ENCODE results near the gene ZW10. TPM values are rescaled to one million over a fixed set of nuclear protein-coding genes. Genes with fewer than 3 reads are reported as not detected.
A peak's percentile ranks its signal among the peaks of the same experiment; 100 is the strongest.

Gene ZW10
- total RNA-seq, 1 experiment from 2014 or later, result 26.0 TPM

DNA sequence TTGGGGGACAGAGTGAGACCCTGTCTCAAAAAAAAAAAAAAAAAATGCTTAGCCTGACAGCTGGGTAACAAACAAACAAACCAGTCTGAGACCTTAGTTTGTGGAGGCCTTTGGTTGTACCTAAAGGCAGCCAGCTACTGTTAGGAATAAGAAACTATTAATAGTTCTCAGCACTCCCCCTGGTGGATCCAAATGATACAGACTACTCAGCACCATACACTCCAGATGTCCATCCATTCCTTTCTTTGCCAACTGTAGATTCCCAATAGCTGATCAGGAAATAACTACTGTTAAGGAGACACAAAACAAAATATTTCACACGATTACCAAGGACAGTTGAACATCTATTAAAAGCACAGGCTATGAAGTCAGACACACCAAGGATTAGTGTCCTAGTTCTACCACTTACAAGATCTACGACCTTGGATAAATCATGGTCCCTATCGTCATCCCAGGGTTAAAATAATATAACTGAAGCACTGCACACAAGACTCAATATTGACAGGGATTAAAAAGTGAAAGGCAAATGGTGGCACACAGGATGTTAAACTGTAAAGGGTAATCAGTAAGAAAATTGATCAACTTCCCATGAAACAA is 23.3 kb upstream of the ZW10 start:
- DNase-seq, result no peak
- H3K9ac ChIP-seq (ENCODE audit: extremely low read depth, insufficient read length, low read length), result no peak overlapping the region
- H3K36me3 Mint-ChIP-seq (ENCODE audit: insufficient read depth in 1 of 3, low read depth in 3 of 3), result peaks cover 31 to 61% (median 38%) of the 10 kb centered on the region in 3 experiments

More for the DNA sequence above, 23.3 kb upstream of the ZW10 start:
- H3K27me3 ChIP-seq (ENCODE audit: insufficient read depth, low read length), result no peaks in the 10 kb centered on the region
- no peak overlapping the region for H3T11ph ChIP-seq (ENCODE audit: low read length)
- H3K9me3 ChIP-seq (ENCODE audit: control insufficient read depth, low read depth, low read length), result no peaks in the 10 kb centered on the region
- H3K79me2 ChIP-seq (ENCODE audit: insufficient read depth, low read length), result no peaks in the 10 kb centered on the region
- no peaks in the 10 kb centered on the region for H3K4me1 Mint-ChIP-seq
- H3K23ac ChIP-seq (ENCODE audit: insufficient read length, low read depth, low read length), result no peak overlapping the region
- no peak overlapping the region for H2BK12ac ChIP-seq (ENCODE audit: insufficient read length, low read depth, low read length)
- H2AFZ ChIP-seq (ENCODE audit: low read length), result no peak overlapping the region
- H3K56ac ChIP-seq (ENCODE audit: insufficient read length, low read depth, low read length), result no peak overlapping the region
- no peak overlapping the region for H3K4me3 Mint-ChIP-seq
- no peak overlapping the region for H3K27ac Mint-ChIP-seq
- no peaks in the 10 kb centered on the region for H3K4me1 ChIP-seq (ENCODE audit: insufficient read depth, low read length)
- no peak overlapping the region for H2BK20ac ChIP-seq (ENCODE audit: low read depth, low read length, poor library complexity, severe bottlenecking)
- no peak overlapping the region for H3K27ac ChIP-seq (ENCODE audit: insufficient read length, low read depth, low read length)
- H3K4me2 ChIP-seq (ENCODE audit: insufficient read depth, insufficient read length, low read length), result no peak overlapping the region
- no peak overlapping the region for H3K14ac ChIP-seq (ENCODE audit: insufficient read depth, low read length)
- WGBS (ENCODE audit: extremely low coverage, insufficient read length, low lambda C conversion rate), result no CpG with 5 or more reads among the region's 3 CpGs
- TF ChIP-seq, protein P1, sequence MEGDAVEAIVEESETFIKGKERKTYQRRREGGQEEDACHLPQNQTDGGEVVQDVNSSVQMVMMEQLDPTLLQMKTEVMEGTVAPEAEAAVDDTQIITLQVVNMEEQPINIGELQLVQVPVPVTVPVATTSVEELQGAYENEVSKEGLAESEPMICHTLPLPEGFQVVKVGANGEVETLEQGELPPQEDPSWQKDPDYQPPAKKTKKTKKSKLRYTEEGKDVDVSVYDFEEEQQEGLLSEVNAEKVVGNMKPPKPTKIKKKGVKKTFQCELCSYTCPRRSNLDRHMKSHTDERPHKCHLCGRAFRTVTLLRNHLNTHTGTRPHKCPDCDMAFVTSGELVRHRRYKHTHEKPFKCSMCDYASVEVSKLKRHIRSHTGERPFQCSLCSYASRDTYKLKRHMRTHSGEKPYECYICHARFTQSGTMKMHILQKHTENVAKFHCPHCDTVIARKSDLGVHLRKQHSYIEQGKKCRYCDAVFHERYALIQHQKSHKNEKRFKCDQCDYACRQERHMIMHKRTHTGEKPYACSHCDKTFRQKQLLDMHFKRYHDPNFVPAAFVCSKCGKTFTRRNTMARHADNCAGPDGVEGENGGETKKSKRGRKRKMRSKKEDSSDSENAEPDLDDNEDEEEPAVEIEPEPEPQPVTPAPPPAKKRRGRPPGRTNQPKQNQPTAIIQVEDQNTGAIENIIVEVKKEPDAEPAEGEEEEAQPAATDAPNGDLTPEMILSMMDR (conservative IDR thresholded peaks at IDR 0.05), result peak; percentile 76
- no peak overlapping the region for H2BK15ac ChIP-seq (ENCODE audit: low read depth, low read length)
- H3K4ac ChIP-seq (ENCODE audit: low read depth, low read length), result no peak overlapping the region
- no peak overlapping the region for H3K18ac ChIP-seq (ENCODE audit: insufficient read length, low read depth, low read length)
- H3K79me1 ChIP-seq (ENCODE audit: insufficient read depth, low read depth, low read length, poor library complexity, severe bottlenecking), result no peaks in the 10 kb centered on the region
- no peak overlapping the region for H4K8ac ChIP-seq (replicated peaks; ENCODE audit: insufficient read length, low read depth, low read length)
- H2BK120ac ChIP-seq (ENCODE audit: low read depth, low read length, poor library complexity, severe bottlenecking), result no peak overlapping the region
- no peaks in the 10 kb centered on the region; the same call in 1 of the 2 replicates for H3K27me3 Mint-ChIP-seq (ENCODE audit: low read depth)
- H4K91ac ChIP-seq (ENCODE audit: insufficient read length, low read depth, low read length), result no peak overlapping the region
- no peak overlapping the region for H4K5ac ChIP-seq (ENCODE audit: insufficient read length, low read depth, low read length)
- no peak overlapping the region for H2AK5ac ChIP-seq (ENCODE audit: insufficient read length, low read length)
- peaks cover 0 to 9% of the 10 kb centered on the region in 2 experiments; a peak in 1 of 5 replicates for H3K9me3 Mint-ChIP-seq
- H2BK5ac ChIP-seq (ENCODE audit: insufficient read length, low read length), result no peak overlapping the region
- no peaks in the 10 kb centered on the region for H4K20me1 ChIP-seq (ENCODE audit: control insufficient read depth, insufficient read depth, insufficient read length)
- H3K23me2 ChIP-seq (ENCODE audit: insufficient read length, low read depth, low read length, poor library complexity, severe bottlenecking), result no peaks in the 10 kb centered on the region
